CD14-positive monocyte (primary cell): ENCODE results near the gene NR3C1. TPM values are rescaled to one million over a fixed set of nuclear protein-coding genes. Genes with fewer than 3 reads are reported as not detected.

Experiments used
- DNase-seq, 3 donors: peaks; one replicate each; pipeline ENCODE4 v3.0.0-alpha.2; 2011 to 2022
- H2AFZ ChIP-seq: 2 replicates; pipeline ENCODE4 v1.6.0; 2012; ENCODE audit warnings: mild to moderate bottlenecking, low read depth, low read length, inconsistent platforms; ENCODE audit not compliant: insufficient read depth, poor library complexity, severe bottlenecking
- H3K27ac ChIP-seq, 2 donors: 1 replicate in 1 of 2; 2 replicates in 1 of 2; pipeline ENCODE4 v1.5.1; 2012 to 2013; ENCODE audit warnings: low read length in 2 of 2, control low read depth in 1 of 2, inconsistent platforms in 1 of 2, low read depth in 1 of 2, mild to moderate bottlenecking in 1 of 2
- H3K27me3 ChIP-seq, 2 donors: one replicate each; pipeline versions ENCODE4 v1.6.0 to v1.6.1; 2011 to 2013; ENCODE audit warnings: low read length in 2 of 2; ENCODE audit not compliant: control insufficient read depth in 2 of 2, insufficient read depth in 2 of 2
- H3K36me3 ChIP-seq, 2 donors: replicated peaks in 1 of 2; 1 replicate in 1 of 2; 2 replicates in 1 of 2; pipeline versions ENCODE4 v1.5.1 to v1.6.1; 2012 to 2013; ENCODE audit warnings: low read length in 2 of 2, control low read depth in 1 of 2, inconsistent platforms in 1 of 2, mild to moderate bottlenecking in 1 of 2; ENCODE audit not compliant: insufficient read depth in 2 of 2, control insufficient read depth in 1 of 2
- H3K4me1 ChIP-seq, 2 donors: 1 replicate in 1 of 2; 2 replicates in 1 of 2; pipeline versions ENCODE4 v1.5.1 to v1.6.1; 2012 to 2013; ENCODE audit warnings: low read length in 2 of 2, control low read depth in 1 of 2, inconsistent platforms in 1 of 2, mild to moderate bottlenecking in 1 of 2, moderate library complexity in 1 of 2; ENCODE audit not compliant: insufficient read depth in 2 of 2, control insufficient read depth in 1 of 2
- H3K4me2 ChIP-seq: replicated peaks from 2 replicates; pipeline ENCODE3; 2012; ENCODE audit warnings: low read length, moderate library complexity, mild to moderate bottlenecking; ENCODE audit not compliant: poor library complexity, severe bottlenecking; ENCODE audit errors: extremely low read depth
- H3K4me3 ChIP-seq, 3 experiments: fragments of 200-600 bp in 1 of 3; sonication (generic) in 1 of 3; replicated peaks in 1 of 3; 1 replicate in 2 of 3; 2 replicates in 1 of 3; pipeline ENCODE4 v1.5.1; 2011 to 2013; ENCODE audit warnings: low read length in 3 of 3, mild to moderate bottlenecking in 3 of 3, control low read depth in 2 of 3, low read depth in 2 of 3, inconsistent platforms in 1 of 3, moderate library complexity in 1 of 3
- H3K79me2 ChIP-seq: 2 replicates; pipeline ENCODE4 v1.6.0; 2012; ENCODE audit warnings: mild to moderate bottlenecking, control low read depth, inconsistent platforms, low read length, moderate library complexity; ENCODE audit not compliant: insufficient read depth
- H3K9ac ChIP-seq: 2 replicates; pipeline ENCODE4 v1.6.0; 2017; ENCODE audit warnings: low read length, mild to moderate bottlenecking; ENCODE audit not compliant: insufficient read depth, poor library complexity, severe bottlenecking
- H3K9me3 ChIP-seq, 2 donors: replicated peaks in 1 of 2; 1 replicate in 1 of 2; 2 replicates in 1 of 2; pipeline versions ENCODE4 v1.5.1 to v1.6.1; 2012 to 2013; ENCODE audit warnings: low read length in 2 of 2, control low read depth in 1 of 2; ENCODE audit not compliant: control insufficient read depth in 1 of 2, insufficient read depth in 1 of 2
- H4K20me1 ChIP-seq: 2 replicates; pipeline ENCODE4 v1.6.0; 2012; ENCODE audit warnings: mild to moderate bottlenecking, low read length, control low read depth, moderate library complexity; ENCODE audit not compliant: insufficient read depth
- H3K27ac Mint-ChIP-seq, 7 donors: one replicate each; pipeline ENCODE4 v1.8.0; 2020; ENCODE audit warnings: mild to moderate bottlenecking in 7 of 7, mixed read lengths in 7 of 7, moderate library complexity in 6 of 7, inconsistent platforms in 2 of 7
- H3K27me3 Mint-ChIP-seq, 3 donors: one replicate each; pipeline ENCODE4 v1.8.0; 2021 to 2022; ENCODE audit warnings: low read depth in 3 of 3, mild to moderate bottlenecking in 3 of 3, mixed read lengths in 3 of 3, moderate library complexity in 3 of 3, inconsistent platforms in 1 of 3
- H3K36me3 Mint-ChIP-seq, 2 donors: one replicate each; pipeline ENCODE4 v1.8.0; 2020; ENCODE audit warnings: mixed read lengths in 2 of 2, inconsistent platforms in 1 of 2, mild to moderate bottlenecking in 1 of 2
- H3K4me1 Mint-ChIP-seq: one replicate; pipeline ENCODE4 v1.8.0; 2020; ENCODE audit warnings: mild to moderate bottlenecking, mixed read lengths
- H3K4me3 Mint-ChIP-seq, 2 donors: one replicate each; pipeline ENCODE4 v1.8.0; 2020; ENCODE audit warnings: mild to moderate bottlenecking in 2 of 2, mixed read lengths in 2 of 2, moderate library complexity in 1 of 2
- H3K9me3 Mint-ChIP-seq, 7 donors: one replicate each; pipeline ENCODE4 v1.8.0; 2020 to 2022; ENCODE audit warnings: mixed read lengths in 7 of 7, mild to moderate bottlenecking in 6 of 7, moderate library complexity in 6 of 7, inconsistent platforms in 2 of 7
- CTCF ChIP-seq: fragments of 200-600 bp; IDR thresholded peaks from one replicate; pipeline ENCODE4 v1.8.0; 2022; ENCODE audit warnings: antibody characterized with exemption, mild to moderate bottlenecking
- WGBS: methylation state at CpG from one replicate; pipeline ENCODE4 v1.1.5; 2013; ENCODE audit warnings: missing lambda C conversion rate; ENCODE audit not compliant: insufficient coverage; 5-methylcytosine and 5-hydroxymethylcytosine counted together
- intact Hi-C, 2 donors: fragments of 100-400 bp; cut with micrococcal nuclease; formaldehyde crosslinking; loops; one replicate each; pipeline versions ENCODE4 v1.15.0 to v1.15.1; 2023
- polyA plus RNA-seq, 3 donors: library from polyadenylated mRNA; depleted of rRNA in 1 of 3; unstranded in 2 of 3; stranded (reverse) in 1 of 3; fragments of 300-500 nt in 2 of 3; fragments of >200 nt in 1 of 3; fragmentation: Illumina TruSeq in 2 of 3; gene quantifications; 1 replicate in 2 of 3; 2 replicates in 1 of 3; pipeline ENCODE4 v1.2.3, GENCODE V29; 2012 to 2021

Gene NR3C1
- polyA plus RNA-seq, 3 donors: 25.4 to 82.8 (median 75.1) TPM

- Mint-ChIP-seq H3K4me3 (no peak overlapping the region), H3K27ac (peak overlapping the region in 1 of 7 donors; percentile 21), H3K9me3 (peaks cover 9 to 15% (median 13%) of the 10 kb centered on the region in 7 donors), H3K4me1 (peaks cover 4% of the 10 kb centered on the region), H3K36me3 (peaks cover 24 to 37% of the 10 kb centered on the region in 2 donors), H3K27me3 (no peaks in the 10 kb centered on the region)
- H3K4me1 ChIP-seq: no peaks in the 10 kb centered on the region
- no peak for TF ChIP-seq CTCF
- peaks cover 7 to 11% of the 10 kb centered on the region in 2 donors for H3K9me3 ChIP-seq
- peaks cover 77% of the 10 kb centered on the region for H4K20me1 ChIP-seq
- no CpG with 5 or more reads among the region's 1 CpG for WGBS
- no peaks in the 10 kb centered on the region for H3K27me3 ChIP-seq
- peaks cover 2 to 40% of the 10 kb centered on the region in 2 donors for H3K36me3 ChIP-seq
- H3K4me2 ChIP-seq: no peak overlapping the region
- no peak overlapping the region for H2AFZ ChIP-seq
- peaks cover 79% of the 10 kb centered on the region for H3K79me2 ChIP-seq
- intact Hi-C loops: no loop called here
- H3K27ac ChIP-seq: no peak overlapping the region
- H3K9ac ChIP-seq: no peak overlapping the region
- H3K4me3 ChIP-seq: no peak overlapping the region
- no peak for DNase-seq
Measured at GRCh38 chr5:143331956-143332355, 71.5 kb downstream of the NR3C1 start.

- Histone ChIP-seq H3K79me2 (peaks cover 79% of the 10 kb centered on the region), H3K4me2 (no peak overlapping the region), H3K4me3 (no peak overlapping the region), H3K9me3 (peaks cover 11 to 19% of the 10 kb centered on the region in 2 donors), H3K4me1 (no peaks in the 10 kb centered on the region), H3K27me3 (no peaks in the 10 kb centered on the region), H3K9ac (no peak overlapping the region), H2AFZ (no peak overlapping the region), H3K36me3 (peaks cover 4 to 51% of the 10 kb centered on the region in 2 donors), H3K27ac (no peak overlapping the region), H4K20me1 (peaks cover 77% of the 10 kb centered on the region)
- WGBS: no CpG with 5 or more reads among the region's 2 CpGs
- Mint-ChIP-seq H3K36me3 (peaks cover 28 to 38% of the 10 kb centered on the region in 2 donors), H3K4me1 (peaks cover 5% of the 10 kb centered on the region), H3K4me3 (no peak overlapping the region), H3K27ac (no peak overlapping the region), H3K27me3 (no peaks in the 10 kb centered on the region), H3K9me3 (peaks cover 14 to 23% (median 17%) of the 10 kb centered on the region in 7 donors)
- no peak for DNase-seq
- intact Hi-C loops: no loop called here
- no peak for TF ChIP-seq CTCF
Measured at GRCh38 chr5:143329843-143330242, 73.6 kb downstream of the NR3C1 start.
